Esophagus squamous epithelium (tissue), 4 donors: Measurements from ENCODE around the gene MSN.

ENCODE experiments used
- POLR2A ChIP-seq, 4 donors: fragments of 450-650 bp; IDR thresholded peaks; one replicate each; pipeline ENCODE4 v1.6.1; 2017; ENCODE audit warnings: antibody characterized with exemption in 4 of 4, mild to moderate bottlenecking in 4 of 4, moderate library complexity in 3 of 4
- TF ChIP-seq, protein P1 (sequence below), 6 experiments: fragments of 450-650 bp in 4 of 6; fragments of 200-600 bp in 2 of 6; sonication (generic) in 2 of 6; IDR thresholded peaks; one replicate each; pipeline ENCODE4 v1.5.1; 2016 to 2019; ENCODE audit warnings: antibody characterized with exemption in 6 of 6, mild to moderate bottlenecking in 4 of 6, moderate library complexity in 4 of 6

DNA sequence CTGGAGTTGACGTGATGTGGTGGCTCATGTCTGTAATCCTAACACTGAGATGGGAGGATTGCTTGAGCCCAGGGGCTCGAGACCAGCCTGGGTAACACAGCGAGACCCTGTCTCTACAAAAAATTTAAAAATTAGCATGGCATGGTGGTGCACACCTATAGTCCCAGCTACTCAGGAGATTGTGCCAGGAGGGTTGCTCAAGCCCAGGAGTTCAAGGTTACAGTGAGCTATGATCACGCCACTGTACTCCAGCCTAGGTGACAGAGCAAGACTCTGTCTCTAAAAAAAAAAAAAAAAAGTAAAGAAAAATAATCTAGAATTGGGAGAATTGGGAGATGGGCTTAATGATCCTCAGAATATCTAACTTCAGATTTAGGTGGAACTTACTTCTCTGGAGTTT, 51.1 kb downstream of the MSN start:
- no peak for TF ChIP-seq POLR2A (IDR thresholded peaks at IDR 0.05)
- TF ChIP-seq, protein P1, sequence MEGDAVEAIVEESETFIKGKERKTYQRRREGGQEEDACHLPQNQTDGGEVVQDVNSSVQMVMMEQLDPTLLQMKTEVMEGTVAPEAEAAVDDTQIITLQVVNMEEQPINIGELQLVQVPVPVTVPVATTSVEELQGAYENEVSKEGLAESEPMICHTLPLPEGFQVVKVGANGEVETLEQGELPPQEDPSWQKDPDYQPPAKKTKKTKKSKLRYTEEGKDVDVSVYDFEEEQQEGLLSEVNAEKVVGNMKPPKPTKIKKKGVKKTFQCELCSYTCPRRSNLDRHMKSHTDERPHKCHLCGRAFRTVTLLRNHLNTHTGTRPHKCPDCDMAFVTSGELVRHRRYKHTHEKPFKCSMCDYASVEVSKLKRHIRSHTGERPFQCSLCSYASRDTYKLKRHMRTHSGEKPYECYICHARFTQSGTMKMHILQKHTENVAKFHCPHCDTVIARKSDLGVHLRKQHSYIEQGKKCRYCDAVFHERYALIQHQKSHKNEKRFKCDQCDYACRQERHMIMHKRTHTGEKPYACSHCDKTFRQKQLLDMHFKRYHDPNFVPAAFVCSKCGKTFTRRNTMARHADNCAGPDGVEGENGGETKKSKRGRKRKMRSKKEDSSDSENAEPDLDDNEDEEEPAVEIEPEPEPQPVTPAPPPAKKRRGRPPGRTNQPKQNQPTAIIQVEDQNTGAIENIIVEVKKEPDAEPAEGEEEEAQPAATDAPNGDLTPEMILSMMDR (IDR thresholded peaks at IDR 0.05), result no peak
